Colonic mucosa (tissue), 4 donors: ENCODE measurements around the gene FAM32A. TPM values are rescaled to one million over a fixed set of nuclear protein-coding genes. Genes with fewer than 3 reads are reported as not detected.

ENCODE experiments used
- DNase-seq: peaks from one replicate; pipeline ENCODE4 v3.0.0-alpha.2; 2020
- H3K27ac ChIP-seq: fragments of 200-600 bp; one replicate; pipeline ENCODE4 v1.8.0; 2021
- H3K27me3 ChIP-seq: fragments of 200-600 bp; one replicate; pipeline ENCODE4 v1.8.0; 2021
- H3K36me3 ChIP-seq: fragments of 200-600 bp; one replicate; pipeline ENCODE4 v1.8.0; 2021
- H3K4me1 ChIP-seq: fragments of 200-600 bp; one replicate; pipeline ENCODE4 v1.8.0; 2021; ENCODE audit warnings: mild to moderate bottlenecking
- H3K4me3 ChIP-seq: fragments of 200-600 bp; one replicate; pipeline ENCODE4 v1.8.0; 2021
- H3K9ac ChIP-seq, 2 donors: one replicate each; pipeline ENCODE4 v1.7.0; 2013; ENCODE audit warnings: control low read depth in 2 of 2, low read depth in 2 of 2, low read length in 2 of 2
- H3K9me3 ChIP-seq: fragments of 200-600 bp; one replicate; pipeline ENCODE4 v1.8.0; 2021
- intact Hi-C: fragments of 100-400 bp; cut with DNase I; formaldehyde crosslinking; loops from one replicate; pipeline ENCODE4 v1.14.1; 2022
- total RNA-seq, 2 donors: library from RNA; stranded (reverse); fragmentation: NEBNext Ultra II Directional in 1 of 2; extraction: Animal tissue kit (Norgen Biotek cat#: 25700) in 1 of 2; gene quantifications; one replicate each; pipeline ENCODE4 v1.2.1, GENCODE V29; 2021
- TF ChIP-seq, protein P1 (sequence below): fragments of 200-600 bp; IDR thresholded peaks from one replicate; pipeline ENCODE4 v1.8.0; 2022; ENCODE audit warnings: antibody characterized with exemption, mild to moderate bottlenecking
- donor health status: healthy.
- donor health status: DM: no; HTN: no; CAD: no.
- donor health status: DM: no; HTN: no; CAD: no.

FAM32A gene
- total RNA-seq, 2 donors from 2014 or later, result 76.9 to 78.3 TPM

DNA sequence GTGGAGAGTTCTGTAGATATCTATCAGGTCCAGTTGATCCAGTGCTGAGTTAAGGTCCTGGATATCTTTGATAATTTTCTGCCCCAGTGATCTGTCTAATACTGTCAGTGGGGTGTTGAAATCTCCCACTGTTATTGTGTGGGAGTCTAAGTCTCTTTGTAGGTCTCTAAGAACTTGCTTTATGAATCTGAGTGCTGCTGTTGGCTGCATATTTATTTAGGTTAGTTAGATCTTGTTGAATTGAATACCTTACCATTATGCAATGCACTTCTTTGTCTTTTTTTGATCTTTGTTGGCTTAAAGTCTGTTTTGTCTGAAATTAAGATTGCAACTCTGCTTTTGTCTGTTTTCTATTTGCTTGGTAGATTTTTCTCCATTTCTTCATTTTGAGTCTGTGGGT, 27.9 kb downstream of the FAM32A start:
- TF ChIP-seq, protein P1, sequence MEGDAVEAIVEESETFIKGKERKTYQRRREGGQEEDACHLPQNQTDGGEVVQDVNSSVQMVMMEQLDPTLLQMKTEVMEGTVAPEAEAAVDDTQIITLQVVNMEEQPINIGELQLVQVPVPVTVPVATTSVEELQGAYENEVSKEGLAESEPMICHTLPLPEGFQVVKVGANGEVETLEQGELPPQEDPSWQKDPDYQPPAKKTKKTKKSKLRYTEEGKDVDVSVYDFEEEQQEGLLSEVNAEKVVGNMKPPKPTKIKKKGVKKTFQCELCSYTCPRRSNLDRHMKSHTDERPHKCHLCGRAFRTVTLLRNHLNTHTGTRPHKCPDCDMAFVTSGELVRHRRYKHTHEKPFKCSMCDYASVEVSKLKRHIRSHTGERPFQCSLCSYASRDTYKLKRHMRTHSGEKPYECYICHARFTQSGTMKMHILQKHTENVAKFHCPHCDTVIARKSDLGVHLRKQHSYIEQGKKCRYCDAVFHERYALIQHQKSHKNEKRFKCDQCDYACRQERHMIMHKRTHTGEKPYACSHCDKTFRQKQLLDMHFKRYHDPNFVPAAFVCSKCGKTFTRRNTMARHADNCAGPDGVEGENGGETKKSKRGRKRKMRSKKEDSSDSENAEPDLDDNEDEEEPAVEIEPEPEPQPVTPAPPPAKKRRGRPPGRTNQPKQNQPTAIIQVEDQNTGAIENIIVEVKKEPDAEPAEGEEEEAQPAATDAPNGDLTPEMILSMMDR, result no peak
- no peaks in the 10 kb centered on the region for H3K27me3 ChIP-seq
- DNase-seq, result no peak
- intact Hi-C loops, result no loop called here
- no peaks in the 10 kb centered on the region for H3K9me3 ChIP-seq
- H3K36me3 ChIP-seq, result no peaks in the 10 kb centered on the region
- no peak overlapping the region for H3K27ac ChIP-seq
- no peak overlapping the region for H3K9ac ChIP-seq
- no peaks in the 10 kb centered on the region for H3K4me1 ChIP-seq
- H3K4me3 ChIP-seq, result no peak overlapping the region

DNA sequence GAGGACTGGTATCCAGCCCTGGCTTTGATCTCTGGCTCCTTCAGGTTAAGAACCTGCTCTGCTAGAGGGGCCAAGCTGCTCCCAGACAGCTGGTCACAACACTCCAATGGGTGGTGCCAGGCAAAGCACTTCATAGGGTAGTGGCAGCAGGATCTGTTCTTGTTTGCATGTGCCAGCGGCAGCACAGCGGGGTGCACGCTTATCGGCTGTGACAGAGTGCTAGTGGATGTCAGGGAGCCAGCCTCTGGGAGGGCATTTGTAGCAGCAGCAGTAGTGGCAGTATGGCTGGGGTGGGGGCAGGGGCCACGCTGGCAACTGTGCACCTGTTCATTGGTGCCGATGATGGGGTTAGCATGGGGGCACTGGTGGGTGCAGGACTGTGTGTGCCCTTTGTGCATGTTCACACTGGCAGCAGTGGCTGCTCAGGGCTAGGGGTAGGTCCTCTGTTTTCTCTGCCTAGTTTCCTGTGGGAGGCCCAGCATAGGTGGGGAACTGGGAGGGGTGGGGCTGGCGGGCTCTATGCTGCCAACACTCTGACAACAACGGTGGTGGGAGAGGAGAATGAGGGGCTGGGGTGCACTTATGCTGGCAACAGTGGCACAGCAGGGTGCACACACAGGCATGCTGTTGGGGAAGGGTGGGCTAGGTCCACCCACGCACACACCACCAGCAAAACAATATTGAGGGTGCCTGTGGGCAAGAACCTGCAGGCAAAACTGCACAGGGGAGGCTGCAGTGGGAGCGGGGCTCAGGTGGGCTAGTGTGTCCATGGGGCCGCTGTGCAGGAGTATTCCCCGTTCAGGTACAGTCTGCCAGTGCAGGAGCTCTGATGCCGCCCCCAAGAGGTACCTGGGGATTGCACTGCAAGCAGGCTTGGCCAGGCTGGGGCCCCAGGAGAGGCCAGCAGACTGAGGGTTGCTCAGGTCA, 31.8 kb downstream of the FAM32A start:
- intact Hi-C loops, result no loop called here
- H3K4me1 ChIP-seq, result no peaks in the 10 kb centered on the region
- no peak overlapping the region for H3K27ac ChIP-seq
- TF ChIP-seq, protein P1, result no peak
- peaks cover 9% of the 10 kb centered on the region for H3K9me3 ChIP-seq
- H3K4me3 ChIP-seq, result no peak overlapping the region
- H3K36me3 ChIP-seq, result no peaks in the 10 kb centered on the region
- DNase-seq, result no peak
- no peak overlapping the region for H3K9ac ChIP-seq
- no peaks in the 10 kb centered on the region for H3K27me3 ChIP-seq

DNA sequence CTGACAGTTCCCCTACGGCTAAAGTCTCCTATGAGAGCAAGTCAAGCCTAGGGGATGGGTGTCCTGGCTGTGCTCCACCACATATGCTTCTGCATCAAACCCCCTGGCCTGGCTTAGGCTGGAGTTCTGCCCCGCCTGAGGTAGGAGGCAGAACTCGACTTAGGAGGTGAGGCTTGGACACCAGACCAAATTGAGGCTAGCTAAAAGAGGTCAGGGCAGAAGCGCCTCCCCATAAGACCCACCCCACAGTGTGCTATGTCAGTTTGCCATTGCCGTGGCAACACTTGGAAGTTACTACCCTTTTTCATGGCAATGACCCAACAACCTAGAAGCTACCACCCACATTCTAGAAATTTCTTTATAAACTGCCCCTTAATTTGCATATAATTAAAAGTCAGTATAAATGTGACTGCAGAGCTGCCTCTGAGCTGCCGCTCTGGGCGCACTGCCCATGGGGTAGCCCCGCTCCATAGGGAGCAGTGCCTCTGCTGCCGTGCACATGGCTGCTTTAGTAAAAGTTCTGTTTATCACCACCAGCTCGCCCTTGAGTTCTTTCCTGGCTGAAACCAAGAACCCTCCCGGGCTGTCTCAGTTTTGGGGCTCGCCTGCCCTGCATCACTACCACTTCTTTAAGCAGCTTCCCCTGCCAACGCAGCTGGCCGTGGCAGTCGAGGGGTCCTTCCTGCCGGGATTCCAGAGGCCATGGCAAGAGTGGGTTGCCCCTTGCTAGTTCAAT, 32.7 kb downstream of the FAM32A start:
- Histone ChIP-seq H3K36me3 (no peaks in the 10 kb centered on the region), H3K9me3 (peaks cover 9% of the 10 kb centered on the region), H3K27me3 (no peaks in the 10 kb centered on the region)

DNA sequence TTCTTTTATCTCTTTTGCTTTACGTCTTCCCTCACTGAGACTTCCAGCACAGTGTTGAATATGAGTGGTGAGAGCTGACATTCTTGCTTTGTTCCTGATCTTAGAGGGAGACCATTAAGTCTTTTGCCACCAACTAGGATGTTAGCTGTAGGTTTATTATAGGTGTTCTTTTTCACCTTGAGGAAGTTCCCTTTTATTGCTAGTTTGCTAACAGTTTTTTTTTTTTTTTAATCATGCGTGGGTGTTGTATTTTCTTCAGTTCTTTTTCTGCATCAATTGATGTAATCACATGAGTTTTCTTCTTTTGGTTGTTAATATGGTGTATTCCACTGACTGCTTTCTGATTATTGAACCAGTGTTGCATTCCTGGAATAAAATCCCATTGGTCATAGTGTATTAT, 33.6 kb downstream of the FAM32A start:
- Histone ChIP-seq H3K9me3 (peaks cover 9% of the 10 kb centered on the region), H3K27ac (no peak overlapping the region), H3K9ac (no peak overlapping the region), H3K4me1 (no peaks in the 10 kb centered on the region), H3K36me3 (no peaks in the 10 kb centered on the region), H3K27me3 (no peaks in the 10 kb centered on the region), H3K4me3 (no peak overlapping the region)
- no peak for DNase-seq
- intact Hi-C loops, result no loop called here
- TF ChIP-seq, protein P1, result no peak

More for the DNA sequence above, 32.7 kb downstream of the FAM32A start:
- Histone ChIP-seq H3K4me3 (no peak overlapping the region), H3K4me1 (no peaks in the 10 kb centered on the region), H3K9ac (no peak overlapping the region), H3K27ac (no peak overlapping the region)
- DNase-seq, result no peak
- intact Hi-C loops, result no loop called here
- TF ChIP-seq, protein P1, result no peak

DNA sequence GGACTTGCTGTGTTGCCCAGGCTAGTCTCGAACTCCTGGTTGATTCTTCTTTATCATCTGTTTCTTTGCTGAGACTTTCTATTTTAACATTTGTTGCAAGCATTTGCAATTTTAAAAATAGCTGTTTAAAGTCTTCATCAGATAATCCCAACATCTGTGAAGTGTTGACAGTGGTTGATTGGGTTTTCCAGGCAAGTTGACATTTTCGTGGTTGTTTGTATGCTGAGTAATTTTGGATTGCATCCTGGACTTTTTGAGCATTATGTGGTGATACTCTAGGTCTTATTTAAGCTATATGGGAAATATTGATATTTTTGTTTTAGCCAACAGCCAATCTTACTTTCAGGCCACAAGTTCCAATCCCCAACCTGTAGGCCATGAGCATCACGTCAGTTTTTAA, 37.6 kb downstream of the FAM32A start:
- no peak overlapping the region for H3K27ac ChIP-seq
- peaks cover 9% of the 10 kb centered on the region for H3K9me3 ChIP-seq
- no peaks in the 10 kb centered on the region for H3K27me3 ChIP-seq
- TF ChIP-seq, protein P1, result no peak
- no peak overlapping the region for H3K4me3 ChIP-seq
- H3K9ac ChIP-seq, result no peak overlapping the region
- no peak for DNase-seq
- peaks cover 9% of the 10 kb centered on the region for H3K36me3 ChIP-seq
- intact Hi-C loops, result no loop called here
- H3K4me1 ChIP-seq, result no peaks in the 10 kb centered on the region
